K562 (cell line): ENCODE results near the gene FAM81B. TPM values are rescaled to one million over a fixed set of nuclear protein-coding genes. Genes with fewer than 3 reads are reported as not detected.

Source experiments
- ATAC-seq: fragments of 200-7000 bp; cut with Tn5 transposase; 3 replicates; pipeline ENCODE4 v1.9.1; 2020; ENCODE audit warnings: moderate library complexity
- BruUV-seq: library from RNA; stranded (reverse); fragments of 400-500 nt; replicated peaks from 2 replicates; lab custom pipeline; 2021; lab: Mats Ljungman, UMichigan
- CTCF ChIA-PET: fragments of 300-600 bp; formaldehyde crosslinking; extraction: SDS; loops from one replicate; lab custom pipeline; 2021; ENCODE audit warnings: low intra/inter-chr PET ratio; lab: Yijun Ruan, JAX
- POLR2A ChIA-PET: fragments of 300-600, 350-650 bp; sonication (Branson Sonifier 250); formaldehyde crosslinking; extraction: SDS; loops from one replicate; lab custom pipeline; 2021; ENCODE audit warnings: antibody characterized with exemption, inconsistent platforms; lab: Yijun Ruan, JAX
- DNase-seq, 4 experiments: peaks; one replicate each; pipeline versions ENCODE4 v3.0.0 to v3.0.0-alpha.2; 2011 to 2018; ENCODE audit warnings: low spot score in 3 of 4, mixed read lengths in 3 of 4; ENCODE audit errors: extremely low read depth in 1 of 4
- FAIRE-seq: peaks from 2 replicates; lab custom pipeline; 2011; peaks lifted over from hg19 to GRCh38; lab: Jason Lieb, UNC
- H2AFZ ChIP-seq: 2 replicates; pipeline ENCODE4 v1.6.0; 2011; ENCODE audit warnings: low read depth, low read length, control low read depth, inconsistent platforms
- H3K27ac ChIP-seq: fragments of 200-600 bp; 3 replicates; pipeline ENCODE4 v1.8.0; 2011; ENCODE audit warnings: low read depth, mild to moderate bottlenecking, control low read depth, inconsistent platforms, low read length, moderate library complexity, mixed read lengths; ENCODE audit errors: extremely low read depth
- H3K27me3 ChIP-seq, 2 experiments: fragments of 300-600 bp in 1 of 2; 2 replicates in 1 of 2; 3 replicates in 1 of 2; pipeline versions ENCODE4 v1.6.0 to v1.8.0; 2011; ENCODE audit warnings: inconsistent platforms in 2 of 2, low read length in 2 of 2, mild to moderate bottlenecking in 1 of 2, mixed read lengths in 1 of 2, moderate library complexity in 1 of 2; ENCODE audit not compliant: control insufficient read depth in 2 of 2, insufficient read depth in 2 of 2
- H3K36me3 ChIP-seq: fragments of 300-600 bp; 3 replicates; pipeline ENCODE4 v1.8.0; 2011; ENCODE audit warnings: mild to moderate bottlenecking, low read length, inconsistent platforms; ENCODE audit not compliant: control insufficient read depth, insufficient read depth
- H3K4me1 ChIP-seq, 2 experiments: fragments of 200-600 bp in 1 of 2; replicated peaks in 1 of 2; 2 replicates in 1 of 2; 3 replicates in 1 of 2; pipeline versions ENCODE4 v1.5.1 to v1.8.0; 2011; ENCODE audit warnings: inconsistent platforms in 2 of 2, low read length in 2 of 2, mild to moderate bottlenecking in 1 of 2, mixed read lengths in 1 of 2, moderate library complexity in 1 of 2; ENCODE audit not compliant: control insufficient read depth in 2 of 2, insufficient read depth in 2 of 2
- H3K4me2 ChIP-seq: 2 replicates; pipeline ENCODE4 v1.6.1; 2011; ENCODE audit warnings: low read length, control low read depth, inconsistent platforms, mixed read lengths; ENCODE audit not compliant: insufficient read depth
- H3K4me3 ChIP-seq: fragments of 200-600 bp; sonication (generic), shearing (Covaris generic); 2 replicates; pipeline ENCODE4 v1.5.1; 2016; ENCODE audit warnings: control low read depth, inconsistent platforms
- H3K79me2 ChIP-seq: fragments of 200-600 bp; 3 replicates; pipeline ENCODE4 v1.8.0; 2011; ENCODE audit warnings: low read length, inconsistent platforms; ENCODE audit not compliant: control insufficient read depth, insufficient read depth
- H3K9ac ChIP-seq, 2 experiments: 2 replicates each; pipeline versions ENCODE4 v1.6.0 to v1.6.1; 2011; ENCODE audit warnings: low read depth in 2 of 2, low read length in 2 of 2, control low read depth in 1 of 2, inconsistent platforms in 1 of 2, mild to moderate bottlenecking in 1 of 2, mixed read lengths in 1 of 2; ENCODE audit not compliant: insufficient read depth in 1 of 2
- H3K9me1 ChIP-seq: one replicate; pipeline ENCODE4 v1.6.0; 2011; ENCODE audit warnings: inconsistent platforms, mild to moderate bottlenecking, low read length, moderate library complexity; ENCODE audit not compliant: control insufficient read depth, insufficient read depth
- H3K9me3 ChIP-seq: replicated peaks from 2 replicates; pipeline ENCODE4 v1.5.1; 2011; ENCODE audit warnings: low read depth, low read length, inconsistent platforms; ENCODE audit not compliant: control insufficient read depth, insufficient read depth
- H4K20me1 ChIP-seq: replicated peaks from 2 replicates; pipeline ENCODE4 v1.6.1; 2011; ENCODE audit warnings: low read length, inconsistent platforms, mixed read lengths; ENCODE audit not compliant: control insufficient read depth, insufficient read depth
- FIP1L1 ChIP-seq: fragments of 200-400 bp; formaldehyde crosslinking; IDR thresholded peaks from 2 replicates; pipeline ENCODE4 v1.6.1; 2018; ENCODE audit warnings: mild to moderate bottlenecking, low read depth, low read length; ENCODE audit not compliant: poor library complexity, severe bottlenecking
- GMEB1 ChIP-seq: fragments of 250-450 bp; sonication (Bioruptor Pico); IDR thresholded peaks from 2 replicates; pipeline ENCODE4 v1.4.0; 2020; ENCODE audit warnings: mild to moderate bottlenecking
- HDAC8 ChIP-seq: fragments of 450-650 bp; IDR thresholded peaks from 2 replicates; pipeline ENCODE4 v1.6.1; 2016; ENCODE audit warnings: mild to moderate bottlenecking, missing genetic modification characterization, moderate library complexity, missing compliant biosample characterization
- HNRNPK ChIP-seq: fragments of 200-400 bp; formaldehyde crosslinking; IDR thresholded peaks from one replicate; pipeline ENCODE4 v1.6.1; 2018; ENCODE audit warnings: mild to moderate bottlenecking, low read depth, low read length; ENCODE audit not compliant: poor library complexity, severe bottlenecking
- ILF3 ChIP-seq: fragments of 450-650 bp; IDR thresholded peaks from 2 replicates; pipeline ENCODE4 v1.6.1; 2018; ENCODE audit warnings: antibody characterized with exemption, mild to moderate bottlenecking, moderate library complexity, borderline replicate concordance
- KLF10 ChIP-seq: fragments of 250-450 bp; sonication (Bioruptor Pico); IDR thresholded peaks from 2 replicates; pipeline ENCODE4 v1.6.1; 2021; ENCODE audit warnings: matching md5 sums
- MAFF ChIP-seq: IDR thresholded peaks from 2 replicates; pipeline ENCODE4 v1.6.1; 2012; ENCODE audit warnings: low read length, improper control_type of control experiment
- MAFK ChIP-seq: IDR thresholded peaks from 2 replicates; pipeline ENCODE4 v1.6.1; 2011; ENCODE audit warnings: low read length, improper control_type of control experiment
- NCOR1 ChIP-seq: fragments of 450-650 bp; IDR thresholded peaks from 2 replicates; pipeline ENCODE4 v1.6.1; 2016; ENCODE audit warnings: mild to moderate bottlenecking, moderate library complexity
- NFXL1 ChIP-seq: fragments of 450-650 bp; formaldehyde crosslinking; IDR thresholded peaks from 2 replicates; pipeline ENCODE4 v1.4.0; 2021; ENCODE audit warnings: mild to moderate bottlenecking
- PATZ1 ChIP-seq: fragments of 250-450 bp; sonication (Bioruptor Pico); IDR thresholded peaks from 2 replicates; pipeline ENCODE4 v1.5.0; 2020; ENCODE audit warnings: mild to moderate bottlenecking, borderline replicate concordance
- SAP30 ChIP-seq: fragments of 200-600 bp; sonication (generic); IDR thresholded peaks from 2 replicates; pipeline ENCODE4 v1.6.1; 2012; ENCODE audit warnings: borderline replicate concordance, low read depth, mild to moderate bottlenecking, moderate library complexity, low read length, control low read depth, inconsistent platforms; ENCODE audit not compliant: insufficient read depth, poor library complexity, severe bottlenecking
- TEAD2 ChIP-seq: fragments of 450-650 bp; IDR thresholded peaks from 2 replicates; pipeline ENCODE4 v1.6.1; 2016; ENCODE audit warnings: missing genetic modification characterization, control low read depth, missing compliant biosample characterization
- ZBTB33 ChIP-seq: sonication (generic); formaldehyde crosslinking; IDR thresholded peaks from 2 replicates; pipeline ENCODE4 v1.8.1; 2023; ENCODE audit warnings: mild to moderate bottlenecking, missing genetic modification reagents
- ZNF316 ChIP-seq: fragments of 450-650 bp; IDR thresholded peaks from 2 replicates; pipeline ENCODE4 v1.6.1; 2016
- ZNF584 ChIP-seq: fragments of 200-800 bp; sonication (Bioruptor generic); IDR thresholded peaks from 2 replicates; pipeline ENCODE4 v1.6.1; 2016; ENCODE audit warnings: low read depth, mild to moderate bottlenecking, missing genetic modification characterization, missing compliant biosample characterization
- WGBS: fragments of 100-300 bp; shearing (Covaris generic); methylation state at CpG from one replicate; pipeline ENCODE4 v1.1.6; 2016; ENCODE audit warnings: low coverage, mixed read lengths; ENCODE audit not compliant: insufficient coverage; ENCODE audit errors: missing lambda C conversion rate; 5-methylcytosine and 5-hydroxymethylcytosine counted together
- in situ Hi-C: fragments of 300-500 bp; cut with MboI; formaldehyde crosslinking; loops from 4 replicates; pipeline ENCODE4 v1.15.0; 2018; ENCODE audit warnings: inconsistent platforms, mixed read lengths
- intact Hi-C: fragments of 100-400 bp; cut with micrococcal nuclease; formaldehyde crosslinking; loops from 2 replicates; pipeline ENCODE4 v1.14.2; 2022
- polyA plus RNA-seq, 8 experiments: library from polyadenylated mRNA; depleted of rRNA in 4 of 8; stranded (reverse) in 5 of 8; unstranded in 3 of 8; fragments of >200 nt; fragmentation: Nextera tagmentation in 2 of 8; fragmentation: Illumina TruSeq in 1 of 8; extraction: Ambion mirVana in 2 of 8; extraction: Trizol in 1 of 8; gene quantifications; 2 replicates each; pipeline versions ENCODE4 v1.2.1 to v1.2.3, GENCODE V29; 2011 to 2014; ENCODE audit warnings: inconsistent platforms in 1 of 8, missing spikeins in 1 of 8
- total RNA-seq, 7 experiments: library from RNA; depleted of rRNA in 6 of 7; stranded (reverse); fragments of >200 nt in 6 of 7; fragmentation: Illumina TruSeq in 2 of 7; extraction: Trizol in 2 of 7; gene quantifications; 2 replicates each; pipeline versions ENCODE4 v1.2.1 to v1.2.3, GENCODE V29; 2011 to 2021; ENCODE audit warnings: low replicate concordance in 1 of 7

Gene FAM81B
- total and polyA plus RNA-seq, 9 of the 15 experiments (the other 6 are each of a cell fraction or from before 2014, with no cell fraction given), result 0.08 to 0.64 (median 0.25) TPM; not detected in 2

- no peak for TF ChIP-seq SAP30
- peak; percentile 41; the same call in 1 of the 2 replicates for TF ChIP-seq ZNF316
- no peak for TF ChIP-seq TEAD2 (tag)
- TF ChIP-seq ZNF584 (CRISPR knock-in tag), result no peak
Measured at GRCh38 chr5:95375591-95375990, 15.6 kb upstream of the FAM81B start (continued).

GRCh38 chr5:95379133-95379532 lies 12.0 kb upstream of the FAM81B start:
- in situ Hi-C loops, result no loop called here
- Histone ChIP-seq H3K9ac (no peak overlapping the region), H3K9me1 (no peaks in the 10 kb centered on the region), H2AFZ (no peak overlapping the region), H3K27me3 (no peaks in the 10 kb centered on the region), H3K9me3 (no peaks in the 10 kb centered on the region), H3K4me3 (no peak overlapping the region), H3K79me2 (no peaks in the 10 kb centered on the region), H3K4me1 (no peaks in the 10 kb centered on the region), H4K20me1 (no peaks in the 10 kb centered on the region), H3K36me3 (no peaks in the 10 kb centered on the region), H3K4me2 (no peak overlapping the region), H3K27ac (no peak overlapping the region)
- FAIRE-seq (no peak), ATAC-seq (no peak), DNase-seq (no peak)
- BruUV-seq, result no TSS peak
- POLR2A ChIA-PET, result no interaction called here
- CTCF ChIA-PET, result no interaction called here
- WGBS, result 16% methylated on average over 2 of the region's 2 CpGs
- intact Hi-C loops, result no loop called here
- TF ChIP-seq MAFF (peak; percentile 97), GMEB1 (no peak), PATZ1 (CRISPR knock-in tag) (no peak), FIP1L1 (no peak), HNRNPK (no peak), KLF10 (CRISPR knock-in tag) (no peak), ZBTB33 (CRISPR knock-in tag) (no peak), ILF3 (no peak), NFXL1 (no peak), MAFK (peak; percentile 98), NCOR1 (no peak), HDAC8 (no peak)
